ENCODE results near the gene CEP112.
"Not testable (repeated sequence)": the region's sequence is repeated elsewhere in the genome, so short reads cannot be mapped to it uniquely, and the experiment has no call there.

The CEP112 gene

DNA sequence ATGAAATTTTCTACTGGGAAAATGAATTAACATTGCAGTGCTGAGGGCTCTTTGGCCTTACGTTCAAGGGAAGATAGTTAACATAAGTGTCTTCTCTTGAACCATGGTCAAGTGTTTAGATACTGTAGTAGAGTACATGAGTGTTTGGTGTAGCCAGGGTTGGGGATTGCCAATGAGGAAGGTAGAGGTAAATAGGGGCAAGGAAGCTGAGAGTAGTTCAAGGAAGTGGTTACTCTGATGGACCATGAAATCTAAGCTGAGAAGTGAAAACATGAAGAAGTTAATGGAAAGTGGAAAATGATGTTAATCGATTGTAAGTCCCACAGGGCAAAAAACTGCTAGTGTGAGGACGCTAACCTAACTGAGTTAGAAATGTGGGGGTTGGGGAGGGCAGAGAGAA, 380.9 kb downstream of the CEP112 start:
- no peak for DNase-seq

DNA sequence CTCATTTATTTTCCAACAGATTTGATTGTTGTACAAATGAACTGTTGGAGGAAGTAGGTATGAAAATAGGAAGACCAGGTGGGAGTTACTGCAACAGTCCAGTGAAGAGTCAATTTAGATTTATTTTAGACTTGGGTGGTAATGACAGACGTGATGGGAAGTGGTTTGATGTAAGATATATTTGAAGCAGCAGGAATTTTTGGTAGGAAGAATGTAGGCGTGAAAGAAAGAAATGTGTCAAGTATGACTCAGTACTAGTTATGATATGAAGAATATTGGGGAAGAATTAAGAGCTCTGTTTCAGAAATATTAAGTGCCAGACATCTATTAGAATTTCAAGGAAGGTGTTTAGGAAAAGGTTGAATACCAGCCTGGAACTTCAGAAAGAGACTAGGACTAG, 382.6 kb downstream of the CEP112 start:
- no peak for DNase-seq

GRCh38 chr17:65808566-65808965, 383.4 kb downstream of the CEP112 start:
- not testable (repeated sequence) for DNase-seq

DNA sequence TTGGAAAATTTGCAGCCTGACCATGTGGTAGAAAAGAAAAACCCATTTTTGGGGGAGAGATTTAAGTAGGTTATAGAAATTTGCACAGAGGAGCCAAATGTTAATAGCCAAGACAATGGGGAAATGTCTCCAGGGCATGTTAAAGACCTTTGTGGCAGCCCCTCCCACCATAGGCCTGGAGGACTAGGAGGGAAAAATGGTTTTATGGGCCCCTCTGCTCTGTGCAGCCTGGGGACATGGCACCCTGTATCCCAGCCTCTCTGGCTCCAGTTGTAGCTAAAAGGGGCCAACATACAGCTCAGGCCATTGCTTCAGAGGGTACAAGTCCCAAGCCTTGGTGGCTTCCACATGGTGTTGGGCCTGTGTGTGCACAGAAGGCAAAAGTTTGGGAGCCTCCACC, 384.6 kb downstream of the CEP112 start:
- DNase-seq, result no peak

DNA sequence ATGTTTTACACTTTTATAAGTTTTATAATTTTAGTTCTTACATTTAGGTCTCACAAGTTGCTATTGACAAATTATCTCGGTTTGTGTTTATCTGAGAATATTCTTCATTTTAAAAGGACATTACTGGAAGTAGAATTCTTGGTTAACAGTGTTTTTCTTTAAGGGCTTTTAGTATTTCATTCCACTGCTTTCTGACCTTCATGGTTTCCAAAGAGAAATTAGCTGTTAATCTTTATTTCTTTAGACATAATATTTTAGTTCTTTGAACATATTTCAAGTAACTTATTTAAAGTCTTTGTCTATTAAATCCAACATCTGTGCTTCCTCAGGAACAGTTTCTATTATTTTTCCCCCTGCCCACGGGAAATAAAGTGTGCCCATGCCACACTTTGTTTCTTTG, 390.4 kb downstream of the CEP112 start:
- no peak for DNase-seq

DNA sequence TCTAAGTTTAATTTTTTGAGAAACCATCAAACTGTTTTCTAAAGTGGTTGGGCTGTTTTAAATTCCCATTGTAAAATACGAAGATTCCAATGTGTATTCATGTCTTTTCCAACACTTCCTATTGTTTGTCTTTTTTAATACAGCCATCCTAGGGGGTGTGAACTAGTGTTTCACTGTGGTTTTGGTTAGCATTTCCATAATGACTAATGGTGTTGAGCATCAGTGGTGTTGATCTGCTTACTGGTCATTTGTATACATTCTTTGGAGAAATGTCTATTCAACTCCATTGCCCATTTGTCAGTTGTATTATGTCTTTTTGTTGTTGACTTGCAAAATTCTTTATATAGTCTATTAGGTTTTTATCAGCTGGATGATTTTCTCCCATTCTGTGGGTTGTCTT, 391.3 kb downstream of the CEP112 start:
- no peak for DNase-seq

DNA sequence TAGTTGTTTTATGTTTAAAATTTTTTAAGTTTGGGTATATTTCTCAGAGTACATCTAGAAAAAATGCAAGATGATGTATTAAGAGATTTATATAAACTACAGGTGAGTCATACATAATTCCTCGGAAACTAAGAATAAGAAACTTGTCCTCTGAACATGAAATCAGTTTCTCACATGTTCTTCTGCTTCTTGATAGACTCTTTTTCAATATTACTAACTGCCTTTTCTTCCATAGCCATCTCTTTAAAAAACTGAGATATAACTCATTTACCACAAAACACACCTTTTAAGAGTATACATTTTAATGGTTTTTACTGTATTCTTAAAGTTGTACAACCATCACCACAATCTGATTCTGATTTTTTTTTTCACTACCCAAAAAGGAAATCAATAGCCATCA, 392.1 kb downstream of the CEP112 start:
- DNase-seq, result no peak

DNA sequence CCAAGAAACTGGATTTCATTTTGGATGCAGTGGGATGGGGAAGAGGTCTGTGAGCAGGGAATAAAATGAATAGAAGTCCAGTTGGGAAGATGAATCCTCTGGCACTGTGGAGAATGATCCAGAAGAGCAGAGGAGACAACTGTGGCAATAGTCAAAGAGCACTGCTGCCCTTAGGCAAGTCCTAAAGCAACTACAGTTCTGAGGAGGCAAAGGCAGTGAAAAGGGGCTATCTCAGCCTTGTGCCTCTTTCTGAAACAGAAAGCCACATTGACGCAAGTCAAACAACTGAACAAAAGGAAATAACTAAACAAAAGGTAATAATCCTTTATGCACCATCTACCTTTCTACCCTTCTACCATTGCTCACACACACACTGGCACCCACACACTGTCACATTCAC, 392.5 kb downstream of the CEP112 start:
- no peak for DNase-seq

DNA sequence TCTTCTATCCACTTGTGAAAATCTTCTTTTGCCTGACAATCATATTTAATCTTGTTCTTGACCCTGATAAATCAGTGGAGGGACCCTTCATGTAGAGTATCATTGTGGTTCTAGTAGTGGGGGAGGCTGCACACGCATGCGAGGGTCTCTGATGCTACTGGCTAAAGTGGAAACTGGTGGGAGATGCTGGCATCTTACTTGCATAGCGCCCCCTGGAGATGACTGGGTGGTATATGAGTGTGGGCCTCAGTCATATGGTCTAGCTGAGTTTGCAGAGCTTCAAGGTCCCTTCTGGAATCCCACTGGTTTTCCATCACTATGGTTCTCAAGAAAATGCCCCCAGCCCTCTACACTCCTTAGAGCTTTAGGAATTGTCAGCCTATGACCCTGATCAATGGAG, 394.1 kb downstream of the CEP112 start:
- peak; percentile 70 for DNase-seq

GRCh38 chr17:65797101-65797500, 394.8 kb downstream of the CEP112 start:
- DNase-seq, result no peak

DNA sequence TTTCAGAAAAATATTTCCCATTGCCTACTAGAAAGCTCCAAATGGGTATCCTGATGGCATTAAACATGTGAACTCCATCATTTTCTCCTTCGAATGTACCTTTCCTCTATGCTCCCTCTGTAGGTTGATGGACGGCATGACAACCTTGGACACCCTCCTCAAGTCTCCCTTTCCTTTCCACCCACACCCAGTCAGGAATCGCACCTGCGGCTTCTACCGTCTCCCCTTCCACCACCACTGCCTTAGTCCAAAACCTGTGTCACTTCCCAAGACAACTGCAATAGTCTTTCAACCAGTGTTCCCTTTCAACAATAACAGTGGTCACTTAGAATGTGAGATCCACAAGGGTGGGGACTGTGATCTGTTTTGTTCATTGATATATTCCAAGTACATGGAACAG, 397.4 kb downstream of the CEP112 start:
- no peak for DNase-seq

DNA sequence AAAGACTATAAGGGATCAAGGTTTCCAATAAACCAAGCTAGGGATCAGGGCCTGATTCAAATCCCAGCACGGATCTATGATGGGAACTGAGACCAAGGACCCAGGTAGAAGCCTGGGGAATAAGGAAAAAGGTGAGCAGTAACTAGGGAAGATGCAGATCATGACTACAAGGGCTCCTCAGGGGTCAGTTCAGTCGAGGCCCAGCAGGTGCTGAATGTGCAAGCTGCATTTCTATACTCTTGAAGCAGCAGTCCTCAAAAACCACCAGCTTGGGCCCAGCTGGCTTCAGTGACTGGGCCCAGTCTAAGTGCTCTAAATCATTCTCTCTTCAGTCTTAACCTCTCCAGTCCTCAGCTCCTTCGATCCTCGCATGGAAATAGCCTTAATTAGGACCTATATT, 401.7 kb downstream of the CEP112 start:
- DNase-seq, result no peak

DNA sequence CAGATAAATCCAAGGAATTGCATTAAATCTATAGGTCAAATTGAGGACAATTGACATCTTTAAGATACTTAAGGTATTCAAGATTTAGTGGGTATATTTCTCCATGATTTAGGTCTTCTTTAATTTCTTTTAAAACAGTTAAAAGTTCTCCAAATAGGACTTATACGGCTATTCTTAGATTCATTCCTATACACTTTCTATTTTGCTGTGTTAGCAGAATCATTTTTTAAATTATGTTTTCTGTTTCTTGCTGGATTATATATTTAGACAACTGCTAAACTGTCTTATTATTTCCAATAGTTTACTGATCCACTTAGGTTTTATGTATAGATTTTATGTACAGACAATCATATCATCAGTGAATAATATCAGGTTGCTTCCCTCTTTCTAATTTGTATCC, 404.4 kb downstream of the CEP112 start:
- no peak for DNase-seq

DNA sequence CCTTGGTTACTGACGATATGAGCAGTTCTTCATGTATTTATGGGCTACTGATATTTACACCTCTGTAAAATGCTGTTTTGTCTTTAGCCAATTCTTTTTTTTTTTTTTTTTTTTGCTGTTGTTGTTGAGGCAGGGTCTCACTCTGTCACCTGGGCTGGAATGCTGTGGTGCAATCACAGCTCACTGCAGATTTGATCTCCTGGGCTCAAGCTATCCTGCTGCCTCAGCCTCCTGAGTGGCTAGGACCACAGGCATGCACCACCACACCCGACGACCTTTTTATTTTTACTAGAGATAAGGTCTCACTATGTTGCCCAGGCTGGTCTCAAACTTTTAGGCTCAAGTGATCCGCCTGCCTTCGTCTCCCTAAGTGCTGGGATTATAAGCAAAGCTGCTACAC, 405.5 kb downstream of the CEP112 start:
- DNase-seq, result no peak

DNA sequence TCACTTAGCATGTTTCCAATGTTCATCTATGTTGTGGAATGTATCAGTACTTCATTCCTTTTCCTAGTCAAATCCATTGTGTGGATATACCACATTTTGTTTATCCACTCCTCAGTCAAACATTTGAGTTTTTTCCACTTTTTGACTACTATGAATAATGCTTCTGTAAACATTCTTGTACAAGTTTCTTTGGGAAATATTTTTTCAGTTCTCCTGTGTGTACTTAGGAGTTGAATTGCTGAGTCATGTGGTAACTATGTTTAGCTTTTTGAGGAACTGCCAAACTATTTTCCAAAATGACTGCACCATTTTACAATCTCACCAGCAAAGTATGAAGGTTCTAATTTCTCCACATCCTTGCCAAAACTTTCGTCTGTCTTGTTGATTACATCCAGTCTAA, 406.8 kb downstream of the CEP112 start:
- no peak for DNase-seq

DNA sequence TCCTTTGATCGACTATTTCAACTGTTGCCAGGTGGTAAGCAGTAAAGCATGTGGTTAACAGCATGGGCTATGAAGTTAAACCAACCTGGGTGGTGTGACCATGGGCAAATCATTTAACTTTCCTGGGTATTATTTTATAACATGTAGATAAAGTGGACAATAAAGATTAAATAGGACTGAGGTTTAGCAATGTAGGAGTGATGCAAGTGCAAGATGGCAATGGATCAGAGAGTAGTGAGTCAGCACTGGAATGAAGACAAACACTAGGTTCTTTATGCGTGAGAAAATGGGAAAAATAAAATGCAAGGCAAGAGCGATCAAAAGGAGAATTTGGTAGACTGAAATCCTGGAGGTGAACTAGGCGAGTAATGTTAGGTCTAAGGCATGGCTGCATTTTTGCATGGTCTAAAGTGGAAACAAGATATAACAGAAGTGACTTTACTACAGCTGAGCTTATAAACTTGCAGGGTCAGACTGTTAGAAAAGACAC, 408.0 kb downstream of the CEP112 start:
- no peak for DNase-seq

DNA sequence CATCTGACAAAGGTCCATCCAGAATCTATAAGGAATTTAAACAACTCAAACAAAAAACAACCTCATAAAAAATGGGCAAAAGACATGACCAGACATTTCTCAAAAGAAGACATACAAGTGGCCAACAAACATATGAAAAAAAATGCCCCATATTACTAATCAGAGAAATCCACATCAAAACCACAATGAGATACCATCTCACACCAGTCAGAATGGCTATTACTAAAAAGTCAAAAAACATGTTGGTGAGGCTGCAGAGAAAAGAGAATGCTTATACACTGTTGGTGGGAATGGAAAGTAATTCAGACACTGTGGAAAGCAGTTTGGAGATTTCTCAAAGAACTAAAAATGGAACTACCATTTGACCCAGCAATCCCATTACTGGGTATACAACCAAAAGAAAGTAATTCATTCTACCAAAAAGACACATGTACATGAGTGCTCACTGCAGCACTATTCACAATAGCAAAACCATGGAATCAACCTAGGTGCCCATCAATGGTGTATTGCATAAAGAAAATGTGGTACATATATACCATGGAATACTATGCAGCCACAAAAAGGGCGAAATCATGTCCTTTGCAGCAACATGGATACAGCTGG, 409.7 kb downstream of the CEP112 start:
- DNase-seq, result not testable (repeated sequence)

GRCh38 chr17:65780111-65780510, 411.8 kb downstream of the CEP112 start:
- no peak for DNase-seq

GRCh38 chr17:65776890-65777289, 415.0 kb downstream of the CEP112 start:
- DNase-seq, result no peak

- no peak for DNase-seq
Measured at GRCh38 chr17:65774787-65775186, 417.1 kb downstream of the CEP112 start.

GRCh38 chr17:65772989-65773388, 418.9 kb downstream of the CEP112 start:
- no peak for DNase-seq

DNA sequence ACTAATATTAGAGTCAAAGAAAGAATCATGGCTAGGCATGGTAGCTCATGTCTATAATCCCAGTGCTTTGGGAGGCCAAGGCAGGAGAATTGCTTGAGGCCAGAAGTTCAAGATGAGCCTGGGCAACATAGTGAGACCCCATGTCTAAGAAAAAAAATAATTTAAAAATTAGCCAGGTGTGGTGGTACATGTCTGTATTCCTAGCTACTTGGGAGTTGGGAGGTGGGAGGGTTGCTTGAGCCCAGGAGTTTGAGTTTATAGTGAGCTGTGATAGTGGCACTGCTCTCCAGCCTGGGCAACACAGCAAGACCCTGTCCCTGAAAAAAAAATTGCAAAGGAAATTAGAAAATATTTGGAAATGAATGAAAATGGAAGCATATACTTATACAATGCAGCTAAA, 420.2 kb downstream of the CEP112 start:
- no peak for DNase-seq

DNA sequence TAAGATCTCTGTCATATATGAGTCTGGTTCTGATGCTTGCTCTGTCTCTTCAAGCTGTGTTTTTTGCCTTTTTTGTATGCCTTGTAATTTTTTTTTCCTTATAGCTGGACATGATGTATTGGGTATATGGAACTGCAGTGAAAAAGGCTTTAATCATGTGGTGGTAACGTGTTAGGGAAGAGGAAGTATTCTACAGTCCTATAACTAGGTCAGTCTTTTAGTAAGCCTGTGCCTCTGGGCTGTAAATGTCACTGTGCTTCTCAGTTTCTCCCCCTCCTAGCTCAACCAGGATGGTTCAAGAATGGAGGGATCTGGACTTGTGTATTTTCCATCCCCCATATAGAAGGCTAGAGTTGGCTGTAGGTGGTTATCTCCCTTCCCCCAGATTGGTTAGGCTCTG, 428.1 kb downstream of the CEP112 start:
- no peak for DNase-seq

- DNase-seq, result no peak
Measured at GRCh38 chr17:65762973-65763372, 429.0 kb downstream of the CEP112 start.

DNA sequence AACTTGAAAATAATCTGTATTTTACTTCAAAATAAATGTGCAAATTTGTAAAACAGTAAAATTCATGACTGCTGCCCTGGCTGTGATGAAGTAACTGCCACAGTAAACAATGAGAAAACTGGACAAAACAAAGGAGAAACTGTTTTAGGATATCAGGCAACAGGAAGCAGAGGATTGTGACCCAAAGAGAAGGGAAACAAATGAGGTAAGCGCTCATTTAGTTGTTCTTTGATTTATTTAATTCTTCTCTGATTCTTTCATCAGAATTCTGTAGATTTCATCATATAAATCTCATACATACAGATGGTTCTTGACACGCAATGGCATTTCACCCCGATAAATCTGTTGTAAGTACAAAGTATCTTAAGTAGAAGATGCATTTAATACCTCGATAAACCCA, 432.4 kb downstream of the CEP112 start:
- no peak for DNase-seq

- no peak for DNase-seq
Measured at GRCh38 chr17:65756760-65757159, 435.2 kb downstream of the CEP112 start.

All from activated effector memory CD4-positive, alpha-beta T cell treated with anti-CD3 and anti-CD28 coated beads, Interleukin-2, amount 50 U/mL, for 16 hours (primary cell).